ENCODE data around the gene ERCC5.

Gene ERCC5

DNA sequence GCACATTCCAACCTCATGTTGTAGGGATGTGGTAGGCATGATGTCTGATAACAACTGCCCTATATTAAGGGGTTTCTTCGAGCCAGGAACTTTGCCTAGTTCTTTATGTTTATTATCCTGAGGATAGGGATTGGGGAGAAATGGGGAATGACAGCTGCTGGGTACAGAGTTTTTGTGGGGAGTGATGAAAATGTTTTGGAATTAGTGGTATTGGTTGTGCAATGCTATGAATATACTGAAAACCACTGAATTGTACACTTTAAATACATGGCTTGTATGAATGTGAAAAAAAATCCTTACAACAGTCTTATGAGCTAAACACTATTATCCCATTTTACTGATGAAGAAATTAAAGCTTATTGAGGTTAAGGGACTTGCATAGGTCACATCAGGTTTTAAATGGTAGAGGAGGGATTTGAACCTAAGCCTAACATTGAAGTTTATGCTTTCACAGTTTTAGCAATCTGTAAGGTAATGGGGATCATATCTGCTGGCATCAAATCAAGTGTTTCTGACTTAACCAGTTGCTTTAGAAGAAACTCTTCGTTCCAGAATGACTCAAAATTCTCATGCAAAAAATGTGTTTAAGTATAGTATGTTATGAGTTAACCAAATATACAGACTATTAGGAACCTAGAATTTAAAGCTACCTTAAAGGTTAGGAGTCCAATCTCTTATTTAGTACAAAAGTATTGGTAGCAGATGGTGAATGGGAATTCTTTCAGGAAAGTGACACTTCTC lies 61.4 kb downstream of the ERCC5 start:
- H3K9ac ChIP-seq = no peak overlapping the region
- no peaks in the 10 kb centered on the region for H3K79me2 ChIP-seq
- TF ChIP-seq CTCF (IDR thresholded peaks at IDR 0.05) = no peak
- H3K27me3 ChIP-seq (ENCODE audit: control insufficient read depth, insufficient read depth, low read length) = no peaks in the 10 kb centered on the region
- no peak overlapping the region for H3K27ac ChIP-seq
- no peak overlapping the region for H3K4me2 ChIP-seq (ENCODE audit: low read length)
- H3K4me3 ChIP-seq (ENCODE audit: low read depth, low read length) = no peak overlapping the region
- H3K9me3 ChIP-seq (ENCODE audit: control insufficient read depth, low read length) = no peaks in the 10 kb centered on the region
- no peak overlapping the region for H2AFZ ChIP-seq
- no peaks in the 10 kb centered on the region for H3K36me3 ChIP-seq (ENCODE audit: control insufficient read depth, insufficient read depth, low read length)
- H3K4me1 ChIP-seq = no peaks in the 10 kb centered on the region

DNA sequence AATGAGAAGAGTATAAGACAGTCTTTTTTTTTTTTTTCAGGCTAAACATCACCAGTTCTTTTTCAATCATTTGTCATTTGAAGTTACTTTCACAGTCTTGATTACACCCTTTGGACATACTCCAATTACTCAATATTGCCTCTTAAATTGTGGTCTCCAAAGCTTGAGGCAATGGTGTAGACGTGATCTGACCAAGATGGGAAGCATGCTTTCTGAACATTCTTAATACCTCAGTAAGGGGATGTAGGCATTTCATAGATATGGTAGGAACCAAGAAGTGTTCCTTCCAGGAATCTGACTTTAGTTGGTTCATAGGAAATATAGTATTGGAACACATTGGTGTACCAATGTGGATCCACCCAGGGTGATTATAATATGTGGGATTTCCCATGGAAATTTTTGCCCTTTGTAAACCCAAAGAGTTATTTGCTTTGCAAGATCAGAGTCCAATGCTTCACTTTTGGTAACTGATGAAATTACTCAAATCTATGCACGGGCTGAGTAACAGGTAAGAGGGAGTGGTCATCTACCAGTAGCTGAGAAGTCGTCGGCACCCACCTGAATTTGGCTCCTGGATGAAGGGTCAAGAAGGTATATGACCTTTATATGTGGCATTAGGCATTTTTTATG lies 62.2 kb downstream of the ERCC5 start:
- no peaks in the 10 kb centered on the region for H3K36me3 ChIP-seq (ENCODE audit: control insufficient read depth, insufficient read depth, low read length)
- H3K9me3 ChIP-seq (ENCODE audit: control insufficient read depth, low read length) = no peaks in the 10 kb centered on the region
- H3K4me3 ChIP-seq (ENCODE audit: low read depth, low read length) = no peak overlapping the region
- no peaks in the 10 kb centered on the region for H3K79me2 ChIP-seq
- no peak overlapping the region for H3K9ac ChIP-seq
- no peak overlapping the region for H3K4me2 ChIP-seq (ENCODE audit: low read length)
- TF ChIP-seq CTCF (IDR thresholded peaks at IDR 0.05) = no peak
- H3K4me1 ChIP-seq = no peaks in the 10 kb centered on the region
- H3K27me3 ChIP-seq (ENCODE audit: control insufficient read depth, insufficient read depth, low read length) = no peaks in the 10 kb centered on the region
- no peak overlapping the region for H3K27ac ChIP-seq
- H2AFZ ChIP-seq = no peak overlapping the region

GRCh38 chr13:102909971-102910370 lies 64.1 kb downstream of the ERCC5 start:
- no peak for TF ChIP-seq CTCF (IDR thresholded peaks at IDR 0.05)

GRCh38 chr13:102911336-102911735 lies 65.5 kb downstream of the ERCC5 start:
- Histone ChIP-seq H3K27ac (no peak overlapping the region), H3K4me3 (ENCODE audit: low read depth, low read length) (no peak overlapping the region), H2AFZ (no peak overlapping the region), H3K36me3 (ENCODE audit: control insufficient read depth, insufficient read depth, low read length) (no peaks in the 10 kb centered on the region), H3K79me2 (no peaks in the 10 kb centered on the region), H3K4me1 (no peaks in the 10 kb centered on the region), H3K9me3 (ENCODE audit: control insufficient read depth, low read length) (no peaks in the 10 kb centered on the region), H3K27me3 (ENCODE audit: control insufficient read depth, insufficient read depth, low read length) (no peaks in the 10 kb centered on the region), H3K4me2 (ENCODE audit: low read length) (no peak overlapping the region), H3K9ac (no peak overlapping the region)
- TF ChIP-seq CTCF (IDR thresholded peaks at IDR 0.05) = no peak

More at GRCh38 chr13:102909971-102910370, 64.1 kb downstream of the ERCC5 start:
- Histone ChIP-seq H3K27me3 (ENCODE audit: control insufficient read depth, insufficient read depth, low read length) (no peaks in the 10 kb centered on the region), H2AFZ (no peak overlapping the region), H3K27ac (no peak overlapping the region), H3K4me3 (ENCODE audit: low read depth, low read length) (no peak overlapping the region), H3K36me3 (ENCODE audit: control insufficient read depth, insufficient read depth, low read length) (no peaks in the 10 kb centered on the region), H3K9me3 (ENCODE audit: control insufficient read depth, low read length) (no peaks in the 10 kb centered on the region), H3K4me1 (no peaks in the 10 kb centered on the region), H3K79me2 (no peaks in the 10 kb centered on the region), H3K9ac (no peak overlapping the region), H3K4me2 (ENCODE audit: low read length) (no peak overlapping the region)

All from parathyroid adenoma (tissue), 2 donors.